GM12878 (cell line): ENCODE results near the gene CRHBP. TPM values are rescaled to one million over a fixed set of nuclear protein-coding genes. Genes with fewer than 3 reads are reported as not detected.
"Not testable (repeated sequence)": the region's sequence is repeated elsewhere in the genome, so short reads cannot be mapped to it uniquely, and the experiment has no call there.

Source experiments
- ATAC-seq: fragments of 200-7000 bp; cut with Tn5 transposase; 3 replicates; pipeline ENCODE4 v1.9.1; 2020; ENCODE audit warnings: mild to moderate bottlenecking, moderate library complexity
- BruUV-seq: library from RNA; stranded (reverse); fragments of 400-500 nt; replicated peaks from 2 replicates; lab custom pipeline; 2021; lab: Mats Ljungman, UMichigan
- CTCF ChIA-PET: fragments of 300-600 bp; sonication (Branson Sonifier 250); formaldehyde crosslinking; extraction: SDS; loops from one replicate; lab custom pipeline; 2021; ENCODE audit warnings: inconsistent platforms; lab: Yijun Ruan, JAX
- POLR2A ChIA-PET: fragments of 350-600 bp; formaldehyde crosslinking; extraction: SDS; loops from one replicate; lab custom pipeline; 2021; ENCODE audit warnings: inconsistent platforms; lab: Charles Lee
- RAD21 ChIA-PET: fragments of 300-600 bp; sonication (Branson Sonifier 250); formaldehyde crosslinking; loops from one replicate; lab custom pipeline; 2023; ENCODE audit warnings: antibody characterized with exemption; ENCODE audit not compliant: unreplicated experiment; lab: Charles Lee
- SMC1A ChIA-PET: fragments of 300-600 bp; sonication (Branson Sonifier 250); formaldehyde crosslinking; loops from one replicate; lab custom pipeline; 2023; ENCODE audit not compliant: unreplicated experiment, uncharacterized antibody; lab: Charles Lee
- DNase-seq: peaks from one replicate; pipeline ENCODE4 v3.0.0-alpha.2; 2011; ENCODE audit warnings: low read depth, low spot score
- FAIRE-seq: peaks from 3 replicates; lab custom pipeline; 2011; peaks lifted over from hg19 to GRCh38; lab: Jason Lieb, UNC
- H2AFZ ChIP-seq: 2 replicates; pipeline ENCODE4 v1.6.0; 2011; ENCODE audit warnings: low read depth, low read length, control low read depth; ENCODE audit not compliant: control insufficient read depth
- H3K27ac ChIP-seq: 2 replicates; pipeline ENCODE4 v1.5.1; 2011; ENCODE audit warnings: control low read depth; ENCODE audit not compliant: control insufficient read depth, insufficient read depth
- H3K27me3 ChIP-seq, 2 experiments: replicated peaks in 1 of 2; 2 replicates each; pipeline versions ENCODE4 v1.6.0 to v1.6.1; 2011; ENCODE audit warnings: low read length in 1 of 2; ENCODE audit not compliant: control insufficient read depth in 2 of 2, insufficient read depth in 2 of 2
- H3K36me3 ChIP-seq, 2 experiments: 2 replicates each; pipeline ENCODE4 v1.5.1; 2011; ENCODE audit warnings: low read length in 1 of 2; ENCODE audit not compliant: control insufficient read depth in 2 of 2, insufficient read depth in 2 of 2
- H3K4me1 ChIP-seq: 2 replicates; pipeline ENCODE4 v1.6.1; 2011; ENCODE audit warnings: mild to moderate bottlenecking, low read length, moderate library complexity, mixed read lengths; ENCODE audit not compliant: control insufficient read depth, insufficient read depth
- H3K4me2 ChIP-seq: 2 replicates; pipeline ENCODE4 v1.6.0; 2011; ENCODE audit warnings: control low read depth; ENCODE audit not compliant: control insufficient read depth, insufficient read depth
- H3K4me3 ChIP-seq: fragments of 200-600 bp; sonication (generic); 2 replicates; pipeline ENCODE4 v1.5.1; 2016
- H3K79me2 ChIP-seq: 2 replicates; pipeline ENCODE4 v1.6.0; 2011; ENCODE audit warnings: low read length; ENCODE audit not compliant: control insufficient read depth, insufficient read depth
- H3K9ac ChIP-seq: 2 replicates; pipeline ENCODE4 v1.8.0; 2011; ENCODE audit warnings: low read length, control low read depth, mixed read lengths; ENCODE audit not compliant: control insufficient read depth, insufficient read depth
- H3K9me3 ChIP-seq: replicated peaks from 3 replicates; pipeline ENCODE4 v1.5.1; 2011; ENCODE audit warnings: mild to moderate bottlenecking, low read length; ENCODE audit not compliant: control insufficient read depth, insufficient read depth
- H4K20me1 ChIP-seq: 2 replicates; pipeline ENCODE4 v1.6.0; 2011; ENCODE audit not compliant: control insufficient read depth, insufficient read depth
- ASH2L ChIP-seq: fragments of 300-600, 200-600 bp; sonication (generic); IDR thresholded peaks from 2 replicates; pipeline ENCODE4 v1.6.1; 2017; ENCODE audit warnings: low read depth, mild to moderate bottlenecking, borderline replicate concordance
- CHD1 ChIP-seq: IDR thresholded peaks from 2 replicates; pipeline ENCODE4 v1.6.1; 2012; ENCODE audit warnings: low read depth, low read length, improper control_type of control experiment
- MEF2B ChIP-seq: fragments of 450-650 bp; IDR thresholded peaks from 2 replicates; pipeline ENCODE4 v1.6.1; 2018; ENCODE audit warnings: mild to moderate bottlenecking, moderate library complexity; ENCODE audit not compliant: partially characterized antibody, poor library complexity, severe bottlenecking
- MYB ChIP-seq: fragments of 150-350 bp; IDR thresholded peaks from 2 replicates; pipeline ENCODE4 v1.6.1; 2014; ENCODE audit warnings: mild to moderate bottlenecking, low read depth, low read length, borderline replicate concordance
- ZBTB11 ChIP-seq: fragments of 450-650 bp; formaldehyde crosslinking; IDR thresholded peaks from 2 replicates; pipeline ENCODE4 v1.5.0; 2022; ENCODE audit warnings: mild to moderate bottlenecking, missing genetic modification characterization
- ZNF384 ChIP-seq: IDR thresholded peaks from 2 replicates; pipeline ENCODE4 v1.6.1; 2012; ENCODE audit warnings: low read depth, mild to moderate bottlenecking, low read length, improper control_type of control experiment, borderline replicate concordance
- WGBS: methylation state at CpG from one replicate; pipeline ENCODE4 v1.1.6; 2016; ENCODE audit warnings: low lambda C conversion rate; ENCODE audit not compliant: insufficient replicate concordance, insufficient coverage; ENCODE audit errors: missing lambda C conversion rate; 5-methylcytosine and 5-hydroxymethylcytosine counted together
- in situ Hi-C: fragments of 300-500 bp; cut with MboI; formaldehyde crosslinking; loops from 9 replicates; pipeline ENCODE4 v1.14.3; 2018; ENCODE audit warnings: mixed read lengths
- intact Hi-C: fragments of 100-400 bp; cut with micrococcal nuclease; formaldehyde crosslinking; loops from one replicate; pipeline ENCODE4 v1.14.2; 2022; ENCODE audit not compliant: unreplicated experiment
- polyA plus RNA-seq, 11 experiments: library from polyadenylated mRNA; depleted of rRNA in 4 of 11; unstranded in 6 of 11; stranded (reverse) in 5 of 11; fragments of >200 nt; fragmentation: Nextera tagmentation in 4 of 11; fragmentation: Illumina TruSeq in 1 of 11; extraction: Ambion mirVana in 4 of 11; extraction: Trizol in 1 of 11; gene quantifications; 1 replicate in 1 of 11; 2 replicates in 10 of 11; pipeline versions ENCODE4 v1.2.1 to v1.2.3, GENCODE V29; 2011 to 2016; ENCODE audit warnings: inconsistent platforms in 2 of 11, missing spikeins in 2 of 11, low read depth in 1 of 11
- total RNA-seq, 4 experiments: library from RNA; depleted of rRNA in 3 of 4; stranded (reverse); fragments of >200 nt in 3 of 4; fragmentation: Illumina TruSeq in 1 of 4; extraction: Trizol in 1 of 4; gene quantifications; 2 replicates each; pipeline versions ENCODE4 v1.2.1 to v1.2.3, GENCODE V29; 2013 to 2021

The CRHBP gene
- total and polyA plus RNA-seq, 10 of the 15 experiments (the other 5 are each of a cell fraction or from before 2014, with no cell fraction given) = 0.04 to 0.32 TPM; not detected in 8

GRCh38 chr5:76986825-76987526, 34.1 kb downstream of the CRHBP start (continued):
- TF ChIP-seq ASH2L (no peak), CHD1 (no peak), MYB (no peak)

GRCh38 chr5:76990899-76991459, 38.1 kb downstream of the CRHBP start:
- SMC1A ChIA-PET = no interaction called here
- FAIRE-seq (no peak), ATAC-seq (no peak), DNase-seq (no peak)
- Histone ChIP-seq H2AFZ (no peak overlapping the region), H3K36me3 (no peaks in the 10 kb centered on the region), H4K20me1 (no peaks in the 10 kb centered on the region), H3K9me3 (no peaks in the 10 kb centered on the region), H3K27me3 (peaks cover 0 to 1% of the 10 kb centered on the region in 2 experiments; a peak in 1 of 4 replicates), H3K27ac (no peak overlapping the region), H3K9ac (no peak overlapping the region), H3K4me3 (no peak overlapping the region), H3K79me2 (no peaks in the 10 kb centered on the region), H3K4me2 (no peak overlapping the region), H3K4me1 (no peaks in the 10 kb centered on the region)
- BruUV-seq = no TSS peak
- CTCF ChIA-PET = no interaction called here
- intact Hi-C loops (no loop called here), in situ Hi-C loops (no loop called here)
- POLR2A ChIA-PET = no interaction called here
- no peak for TF ChIP-seq ZBTB11 (CRISPR knock-in tag)
- no peak for TF ChIP-seq MEF2B
- no peak for TF ChIP-seq ZNF384
- RAD21 ChIA-PET = no interaction called here
- WGBS = 13% methylated on average over 5 of the region's 5 CpGs

- POLR2A ChIA-PET = interaction anchor here (0.7 kb wide), 1 partner anchor 1283 kb away, joined by 8 read pairs; no protein-coding TSS in a partner anchor
- ATAC-seq, H3K9me3 ChIP-seq, H3K4me3 ChIP-seq, H3K27me3 ChIP-seq, RAD21 ChIA-PET, H3K79me2 ChIP-seq, H3K36me3 ChIP-seq, DNase-seq, H3K4me1 ChIP-seq, CTCF ChIA-PET, FAIRE-seq, H3K9ac ChIP-seq, H4K20me1 ChIP-seq, H3K4me2 ChIP-seq, H3K27ac ChIP-seq, in situ Hi-C loops, BruUV-seq, H2AFZ ChIP-seq, intact Hi-C loops: not testable (repeated sequence)
- SMC1A ChIA-PET = interaction anchor here (1.0 kb wide), 1 partner anchor 74 kb away, joined by 4 read pairs; no protein-coding TSS in a partner anchor
- 72% methylated on average over 9 of the region's 9 CpGs for WGBS
Observed at GRCh38 chr5:76993436-76993835, 40.6 kb downstream of the CRHBP start.
